ENCODE data around the gene ZNF184.

ZNF184 gene

DNA sequence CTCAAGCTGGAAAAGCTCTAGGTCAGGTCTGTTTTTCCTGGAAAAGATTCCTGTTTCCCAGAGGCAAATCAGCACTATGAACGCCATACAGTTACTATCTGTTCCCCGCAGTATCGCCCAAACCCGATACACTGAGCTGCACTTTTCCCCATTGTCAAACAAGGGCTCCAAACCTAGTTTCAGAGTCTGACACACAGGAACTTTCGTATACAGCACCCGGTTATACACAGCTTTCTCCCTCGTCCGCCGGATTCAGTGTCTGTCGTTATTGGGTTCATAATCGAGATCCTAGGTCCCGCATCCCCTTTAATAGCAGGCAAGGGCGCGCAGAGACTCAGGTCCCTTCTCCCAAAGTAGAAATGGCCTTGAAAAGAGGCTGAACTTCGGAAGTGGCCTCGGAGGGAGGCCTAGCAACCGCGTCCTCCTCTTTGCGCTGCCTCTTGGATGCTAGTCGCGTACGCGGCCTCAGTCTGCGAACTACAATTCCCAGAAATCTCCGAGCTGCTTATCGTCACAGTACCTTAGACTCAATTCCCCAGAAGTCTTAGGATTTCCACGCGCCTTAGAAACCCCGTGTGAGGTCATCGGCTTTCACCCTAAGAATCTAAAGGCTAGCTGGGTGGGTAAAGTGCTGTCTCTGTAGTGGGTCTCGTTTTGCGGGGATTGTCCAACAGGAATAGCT, 50.1 kb downstream of the ZNF184 start:
- Histone ChIP-seq H3K9me3 (ENCODE audit: control extremely low read depth in 1 of 5, control insufficient read depth in 4 of 5, insufficient read depth in 2 of 5, low read depth in 1 of 5, low read length in 4 of 5) (peaks cover 0 to 24% (median 7%) of the 10 kb centered on the region in 5 experiments), H3K27me3 (replicated peaks in 2 of 5; ENCODE audit: control insufficient read depth in 4 of 5, insufficient read depth in 5 of 5, low read length in 4 of 5) (peaks cover 0 to 2% (median 0%) of the 10 kb centered on the region in 5 experiments), H3K4me3 (ENCODE audit: control insufficient read depth in 1 of 7, extremely low read depth in 1 of 7, insufficient read depth in 4 of 7, low read depth in 2 of 7, low read length in 6 of 7) (no peak overlapping the region), H3K36me3 (ENCODE audit: control insufficient read depth in 4 of 4, insufficient read depth in 4 of 4, low read length in 3 of 4) (no peaks in the 10 kb centered on the region), H3K27ac (ENCODE audit: insufficient read depth in 1 of 2, low read depth in 1 of 2, low read length in 2 of 2, poor library complexity in 1 of 2, severe bottlenecking in 2 of 2) (no peak overlapping the region), H3K4me1 (ENCODE audit: control extremely low read depth in 1 of 4, control insufficient read depth in 4 of 4, insufficient read depth in 4 of 4, low read length in 3 of 4) (no peaks in the 10 kb centered on the region)
- no peak for DNase-seq
- 67% methylated on average over 28 of the region's 32 CpGs for WGBS (ENCODE audit: insufficient coverage)
- ChIA-PET POLR2A (no interaction called here), CTCF (interaction anchor here (1.4 to 1.6 kb wide), 2 partner anchors 10 to 16 kb away, joined by 3 read pairs; no protein-coding TSS in a partner anchor)

DNA sequence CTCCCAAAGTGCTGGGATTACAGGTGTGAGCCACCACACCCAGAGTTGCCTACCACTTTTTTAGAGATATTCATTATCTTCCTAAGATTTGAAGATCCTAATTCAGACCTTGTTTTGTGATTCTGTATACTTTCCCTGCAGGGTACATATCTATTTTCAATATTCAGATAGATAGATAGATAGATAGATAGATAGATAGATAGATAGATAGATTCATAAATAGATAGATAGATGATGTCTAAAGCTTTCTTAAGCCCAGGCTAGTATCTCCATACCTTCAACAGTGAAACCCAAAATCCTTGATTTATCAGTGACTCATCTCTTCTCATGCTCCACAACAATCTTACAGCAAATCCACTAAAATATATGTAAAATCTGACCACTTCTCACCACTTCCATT, 53.5 kb downstream of the ZNF184 start:
- H3K27ac ChIP-seq (ENCODE audit: insufficient read depth in 1 of 2, low read depth in 1 of 2, low read length in 2 of 2, poor library complexity in 1 of 2, severe bottlenecking in 2 of 2), result no peak overlapping the region
- H3K4me3 ChIP-seq (ENCODE audit: control insufficient read depth in 1 of 7, extremely low read depth in 1 of 7, insufficient read depth in 4 of 7, low read depth in 2 of 7, low read length in 6 of 7), result no peak overlapping the region
- ChIA-PET POLR2A (no interaction called here), CTCF (no interaction called here)
- no peak for DNase-seq
- H3K4me1 ChIP-seq (ENCODE audit: control extremely low read depth in 1 of 4, control insufficient read depth in 4 of 4, insufficient read depth in 4 of 4, low read length in 3 of 4), result no peaks in the 10 kb centered on the region
- H3K27me3 ChIP-seq (replicated peaks in 2 of 5; ENCODE audit: control insufficient read depth in 4 of 5, insufficient read depth in 5 of 5, low read length in 4 of 5), result peaks cover 0 to 2% (median 0%) of the 10 kb centered on the region in 5 experiments
- H3K9me3 ChIP-seq (ENCODE audit: control extremely low read depth in 1 of 5, control insufficient read depth in 4 of 5, insufficient read depth in 2 of 5, low read depth in 1 of 5, low read length in 4 of 5), result peaks cover 5 to 25% (median 10%) of the 10 kb centered on the region in 5 experiments
- H3K36me3 ChIP-seq (ENCODE audit: control insufficient read depth in 4 of 4, insufficient read depth in 4 of 4, low read length in 3 of 4), result no peaks in the 10 kb centered on the region

DNA sequence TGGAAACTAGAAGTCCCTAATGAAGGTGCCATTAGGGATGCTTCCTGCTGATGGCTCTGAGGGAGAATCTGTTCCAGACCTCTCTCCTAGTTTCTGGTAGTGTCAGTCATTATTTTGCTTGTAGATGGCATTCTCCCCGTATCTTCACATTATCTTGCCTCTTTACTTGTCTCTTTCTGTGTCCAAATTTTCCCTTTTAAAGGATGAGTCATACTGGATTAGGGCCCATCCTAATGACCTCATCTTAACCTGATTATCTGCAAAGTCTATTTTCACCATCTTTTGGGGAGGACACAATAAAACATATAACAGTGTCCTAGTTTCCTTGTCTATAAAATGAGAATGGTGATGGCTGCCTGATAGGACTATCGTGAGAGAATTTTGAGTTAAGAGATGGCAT, 57.0 kb downstream of the ZNF184 start:
- no peaks in the 10 kb centered on the region for H3K27me3 ChIP-seq (replicated peaks in 2 of 5; ENCODE audit: control insufficient read depth in 4 of 5, insufficient read depth in 5 of 5, low read length in 4 of 5)
- CTCF ChIA-PET, result no interaction called here
- POLR2A ChIA-PET, result no interaction called here
- H3K4me3 ChIP-seq (ENCODE audit: control insufficient read depth in 1 of 7, extremely low read depth in 1 of 7, insufficient read depth in 4 of 7, low read depth in 2 of 7, low read length in 6 of 7), result no peak overlapping the region
- WGBS (ENCODE audit: insufficient coverage), result 100% methylated on average over 1 of the region's 2 CpGs
- H3K4me1 ChIP-seq (ENCODE audit: control extremely low read depth in 1 of 4, control insufficient read depth in 4 of 4, insufficient read depth in 4 of 4, low read length in 3 of 4), result no peaks in the 10 kb centered on the region
- peaks cover 0 to 20% (median 4%) of the 10 kb centered on the region in 5 experiments for H3K9me3 ChIP-seq (ENCODE audit: control extremely low read depth in 1 of 5, control insufficient read depth in 4 of 5, insufficient read depth in 2 of 5, low read depth in 1 of 5, low read length in 4 of 5)
- no peaks in the 10 kb centered on the region for H3K36me3 ChIP-seq (ENCODE audit: control insufficient read depth in 4 of 4, insufficient read depth in 4 of 4, low read length in 3 of 4)
- H3K27ac ChIP-seq (ENCODE audit: insufficient read depth in 1 of 2, low read depth in 1 of 2, low read length in 2 of 2, poor library complexity in 1 of 2, severe bottlenecking in 2 of 2), result no peak overlapping the region
- no peak for DNase-seq

DNA sequence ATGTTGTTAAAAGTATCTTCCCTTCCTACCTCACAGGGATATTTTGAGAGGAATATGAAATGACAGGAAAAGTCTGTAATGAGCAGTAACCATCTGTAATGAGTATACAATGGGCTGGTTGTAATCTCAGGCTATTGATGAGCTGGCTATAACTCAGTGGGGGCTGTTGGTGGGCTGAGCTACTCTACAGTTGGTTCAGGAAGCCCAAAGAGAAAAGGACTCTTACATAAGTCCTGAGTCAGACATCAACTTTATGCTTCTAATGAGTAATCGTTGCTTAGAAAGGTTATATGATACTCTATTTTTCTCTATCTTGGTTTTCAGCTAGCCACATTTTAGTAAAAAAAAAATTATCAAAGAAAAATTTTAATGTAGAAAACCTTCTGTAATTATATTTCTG, 57.9 kb downstream of the ZNF184 start:
- peaks cover 0 to 24% (median 4%) of the 10 kb centered on the region in 5 experiments for H3K9me3 ChIP-seq (ENCODE audit: control extremely low read depth in 1 of 5, control insufficient read depth in 4 of 5, insufficient read depth in 2 of 5, low read depth in 1 of 5, low read length in 4 of 5)
- H3K4me1 ChIP-seq (ENCODE audit: control extremely low read depth in 1 of 4, control insufficient read depth in 4 of 4, insufficient read depth in 4 of 4, low read length in 3 of 4), result no peaks in the 10 kb centered on the region
- no peak for DNase-seq
- no peak overlapping the region for H3K27ac ChIP-seq (ENCODE audit: insufficient read depth in 1 of 2, low read depth in 1 of 2, low read length in 2 of 2, poor library complexity in 1 of 2, severe bottlenecking in 2 of 2)
- WGBS (ENCODE audit: insufficient coverage), result no CpG with 5 or more reads among the region's 1 CpG
- ChIA-PET POLR2A (no interaction called here), CTCF (no interaction called here)
- no peaks in the 10 kb centered on the region for H3K27me3 ChIP-seq (replicated peaks in 2 of 5; ENCODE audit: control insufficient read depth in 4 of 5, insufficient read depth in 5 of 5, low read length in 4 of 5)
- H3K4me3 ChIP-seq (ENCODE audit: control insufficient read depth in 1 of 7, extremely low read depth in 1 of 7, insufficient read depth in 4 of 7, low read depth in 2 of 7, low read length in 6 of 7), result no peak overlapping the region
- H3K36me3 ChIP-seq (ENCODE audit: control insufficient read depth in 4 of 4, insufficient read depth in 4 of 4, low read length in 3 of 4), result no peaks in the 10 kb centered on the region

DNA sequence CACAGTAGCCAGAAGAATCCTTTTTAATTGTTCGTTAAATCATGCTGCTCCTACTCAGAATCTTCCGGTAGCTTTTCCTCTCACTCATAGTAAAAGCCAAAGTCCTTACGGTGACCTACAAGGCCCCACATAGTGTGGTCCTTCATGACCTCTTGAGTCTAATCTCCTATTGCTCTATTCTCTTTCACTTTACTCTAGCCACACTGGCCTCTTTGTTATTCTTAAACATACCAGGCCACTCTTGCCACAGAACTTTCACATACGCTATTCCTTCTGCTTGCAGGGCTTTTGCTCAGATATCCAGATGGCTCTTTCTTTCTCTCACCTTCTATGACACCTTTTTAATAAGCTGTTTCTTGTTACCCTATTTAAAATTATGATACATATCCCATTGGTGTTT, 58.6 kb downstream of the ZNF184 start:
- WGBS (ENCODE audit: insufficient coverage), result 91% methylated on average over 4 of the region's 4 CpGs
- H3K4me3 ChIP-seq (ENCODE audit: control insufficient read depth in 1 of 7, extremely low read depth in 1 of 7, insufficient read depth in 4 of 7, low read depth in 2 of 7, low read length in 6 of 7), result no peak overlapping the region
- H3K27me3 ChIP-seq (replicated peaks in 2 of 5; ENCODE audit: control insufficient read depth in 4 of 5, insufficient read depth in 5 of 5, low read length in 4 of 5), result no peaks in the 10 kb centered on the region
- POLR2A ChIA-PET, result interaction anchor here (0.6 kb wide), 1 partner anchor 17 kb away, joined by 3 read pairs; no protein-coding TSS in a partner anchor
- CTCF ChIA-PET, result no interaction called here
- peaks cover 0 to 22% (median 4%) of the 10 kb centered on the region in 5 experiments for H3K9me3 ChIP-seq (ENCODE audit: control extremely low read depth in 1 of 5, control insufficient read depth in 4 of 5, insufficient read depth in 2 of 5, low read depth in 1 of 5, low read length in 4 of 5)
- H3K27ac ChIP-seq (ENCODE audit: insufficient read depth in 1 of 2, low read depth in 1 of 2, low read length in 2 of 2, poor library complexity in 1 of 2, severe bottlenecking in 2 of 2), result no peak overlapping the region
- no peaks in the 10 kb centered on the region for H3K4me1 ChIP-seq (ENCODE audit: control extremely low read depth in 1 of 4, control insufficient read depth in 4 of 4, insufficient read depth in 4 of 4, low read length in 3 of 4)
- no peaks in the 10 kb centered on the region for H3K36me3 ChIP-seq (ENCODE audit: control insufficient read depth in 4 of 4, insufficient read depth in 4 of 4, low read length in 3 of 4)
- DNase-seq, result no peak

DNA sequence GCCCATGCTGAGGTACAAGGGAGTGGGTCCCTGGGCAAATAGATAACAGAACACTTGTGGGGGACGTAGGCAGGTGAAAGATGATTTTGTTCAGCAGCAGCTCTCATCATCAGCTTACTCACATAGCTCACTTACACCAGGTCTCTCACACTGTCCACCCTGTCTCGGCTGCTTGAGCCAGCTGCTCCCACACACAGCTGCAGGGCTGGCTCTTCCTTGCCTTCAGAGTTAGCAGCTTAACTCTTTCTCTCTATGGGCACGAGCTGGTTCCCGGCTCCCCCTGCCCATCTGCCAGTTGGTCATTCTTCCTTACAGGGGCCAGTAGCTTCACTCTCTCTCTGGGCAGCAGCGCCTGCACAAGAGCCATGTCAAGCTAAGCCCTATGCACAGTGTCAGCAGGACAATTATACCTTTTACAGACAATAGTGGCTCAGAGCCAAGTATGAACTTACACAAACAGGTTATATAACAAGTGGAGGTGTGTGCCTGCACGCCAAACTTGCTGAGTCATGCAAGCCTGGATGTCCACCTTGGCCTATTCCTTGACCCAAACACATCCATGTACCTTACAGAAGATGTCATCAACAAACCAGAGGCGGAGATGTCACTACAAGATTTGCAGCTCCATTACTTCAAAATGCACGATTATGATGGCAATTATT, 65.6 kb downstream of the ZNF184 start:
- ChIA-PET POLR2A (no interaction called here), CTCF (interaction anchor here (1.0 kb wide), 1 partner anchor 15 kb away, joined by 3 read pairs; no protein-coding TSS in a partner anchor)
- Histone ChIP-seq H3K4me1 (ENCODE audit: control extremely low read depth in 1 of 4, control insufficient read depth in 4 of 4, insufficient read depth in 4 of 4, low read length in 3 of 4) (no peaks in the 10 kb centered on the region), H3K27me3 (replicated peaks in 2 of 5; ENCODE audit: control insufficient read depth in 4 of 5, insufficient read depth in 5 of 5, low read length in 4 of 5) (no peaks in the 10 kb centered on the region), H3K4me3 (ENCODE audit: control insufficient read depth in 1 of 7, extremely low read depth in 1 of 7, insufficient read depth in 4 of 7, low read depth in 2 of 7, low read length in 6 of 7) (no peak overlapping the region), H3K9me3 (ENCODE audit: control extremely low read depth in 1 of 5, control insufficient read depth in 4 of 5, insufficient read depth in 2 of 5, low read depth in 1 of 5, low read length in 4 of 5) (peaks cover 4 to 28% (median 10%) of the 10 kb centered on the region in 5 experiments), H3K36me3 (ENCODE audit: control insufficient read depth in 4 of 4, insufficient read depth in 4 of 4, low read length in 3 of 4) (peaks cover 0 to 7% (median 0%) of the 10 kb centered on the region in 4 experiments), H3K27ac (ENCODE audit: insufficient read depth in 1 of 2, low read depth in 1 of 2, low read length in 2 of 2, poor library complexity in 1 of 2, severe bottlenecking in 2 of 2) (no peak overlapping the region)
- 83% methylated on average over 5 of the region's 8 CpGs for WGBS (ENCODE audit: insufficient coverage)
- DNase-seq, result no peak

DNA sequence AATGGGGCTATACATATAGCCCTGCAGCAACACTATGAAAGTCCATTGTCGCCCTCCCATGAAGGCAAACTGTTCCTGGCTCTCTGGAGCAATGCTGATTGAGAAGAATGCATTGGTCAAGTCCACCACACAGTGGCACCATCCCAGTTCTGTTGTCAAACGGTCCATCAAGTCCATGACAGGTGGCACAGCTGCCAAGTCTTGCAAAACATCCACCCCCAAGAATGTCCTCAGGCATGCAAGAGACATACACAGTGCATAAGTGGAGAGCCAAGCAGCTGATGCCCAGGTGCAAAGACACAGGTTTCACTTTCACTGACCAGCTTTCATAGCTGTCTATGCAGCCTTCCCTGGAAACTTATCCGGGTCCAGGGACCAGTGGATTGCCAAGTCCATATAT, 66.8 kb downstream of the ZNF184 start:
- ChIA-PET CTCF (no interaction called here), POLR2A (no interaction called here)
- WGBS (ENCODE audit: insufficient coverage), result 100% methylated on average over 1 of the region's 3 CpGs
- H3K4me3 ChIP-seq (ENCODE audit: control insufficient read depth in 1 of 7, extremely low read depth in 1 of 7, insufficient read depth in 4 of 7, low read depth in 2 of 7, low read length in 6 of 7), result no peak overlapping the region
- H3K4me1 ChIP-seq (ENCODE audit: control extremely low read depth in 1 of 4, control insufficient read depth in 4 of 4, insufficient read depth in 4 of 4, low read length in 3 of 4), result no peaks in the 10 kb centered on the region
- peaks cover 4 to 32% (median 20%) of the 10 kb centered on the region in 5 experiments for H3K9me3 ChIP-seq (ENCODE audit: control extremely low read depth in 1 of 5, control insufficient read depth in 4 of 5, insufficient read depth in 2 of 5, low read depth in 1 of 5, low read length in 4 of 5)
- no peaks in the 10 kb centered on the region for H3K27me3 ChIP-seq (replicated peaks in 2 of 5; ENCODE audit: control insufficient read depth in 4 of 5, insufficient read depth in 5 of 5, low read length in 4 of 5)
- H3K27ac ChIP-seq (ENCODE audit: insufficient read depth in 1 of 2, low read depth in 1 of 2, low read length in 2 of 2, poor library complexity in 1 of 2, severe bottlenecking in 2 of 2), result no peak overlapping the region
- DNase-seq, result no peak
- peaks cover 0 to 13% (median 0%) of the 10 kb centered on the region in 4 experiments for H3K36me3 ChIP-seq (ENCODE audit: control insufficient read depth in 4 of 4, insufficient read depth in 4 of 4, low read length in 3 of 4)

Measured in common myeloid progenitor, CD34-positive (primary cell).